ENCODE data around the gene EFEMP1.

Gene EFEMP1, protein sequence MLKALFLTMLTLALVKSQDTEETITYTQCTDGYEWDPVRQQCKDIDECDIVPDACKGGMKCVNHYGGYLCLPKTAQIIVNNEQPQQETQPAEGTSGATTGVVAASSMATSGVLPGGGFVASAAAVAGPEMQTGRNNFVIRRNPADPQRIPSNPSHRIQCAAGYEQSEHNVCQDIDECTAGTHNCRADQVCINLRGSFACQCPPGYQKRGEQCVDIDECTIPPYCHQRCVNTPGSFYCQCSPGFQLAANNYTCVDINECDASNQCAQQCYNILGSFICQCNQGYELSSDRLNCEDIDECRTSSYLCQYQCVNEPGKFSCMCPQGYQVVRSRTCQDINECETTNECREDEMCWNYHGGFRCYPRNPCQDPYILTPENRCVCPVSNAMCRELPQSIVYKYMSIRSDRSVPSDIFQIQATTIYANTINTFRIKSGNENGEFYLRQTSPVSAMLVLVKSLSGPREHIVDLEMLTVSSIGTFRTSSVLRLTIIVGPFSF
- long read RNA-seq: 0 reads

DNA sequence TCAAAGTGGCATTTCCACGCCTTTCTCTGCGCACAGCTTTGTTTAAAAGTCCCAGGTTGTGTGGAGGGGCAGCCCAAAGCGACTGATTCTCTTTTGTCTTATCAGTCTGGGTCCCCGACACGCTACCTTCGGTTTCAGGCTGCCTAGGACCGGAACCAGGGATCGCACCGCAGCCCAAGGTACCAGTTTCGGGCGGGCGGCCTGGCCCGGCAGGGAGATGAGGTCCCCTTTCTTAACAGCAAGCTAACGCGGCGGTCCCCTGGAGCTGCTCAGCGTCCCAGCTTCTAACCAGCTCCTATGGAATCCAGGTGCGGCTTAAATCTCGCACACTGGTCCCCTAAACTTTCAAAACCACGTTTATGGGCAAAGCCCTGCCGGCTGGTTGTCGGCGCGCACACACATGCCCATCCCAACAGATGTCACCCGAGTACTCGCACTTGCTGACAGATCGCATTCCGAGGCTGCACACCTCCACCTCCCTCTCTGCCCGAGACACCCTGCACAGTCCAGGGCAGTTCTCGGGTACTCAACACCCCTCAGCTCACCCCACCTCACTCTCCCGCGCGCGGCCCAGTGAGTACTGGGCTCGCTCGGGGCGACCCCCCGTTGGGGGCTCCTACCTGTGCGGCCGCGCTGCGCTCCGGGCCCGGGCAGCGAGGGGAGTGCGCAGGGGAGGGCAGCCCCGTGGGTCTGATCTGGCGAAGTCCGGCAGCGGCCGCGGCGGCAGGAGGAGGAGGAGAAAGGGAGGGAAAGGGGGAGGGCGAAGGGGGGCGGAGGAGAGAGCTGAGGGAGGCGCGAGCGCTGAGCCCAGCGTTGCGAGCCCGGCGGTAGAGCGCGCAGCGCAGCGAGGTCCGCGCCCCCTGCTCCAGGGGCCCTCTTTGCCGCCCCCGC lies at the start of gene EFEMP1:
Gene EFEMP1, minus strand, starts transcription at position 692 of the 891 bp plus-strand sequence. CDS start 1,342 bp downstream, outside the sequence.
- Histone ChIP-seq H3K27me3 (ENCODE audit: insufficient read depth, poor library complexity, severe bottlenecking) (peaks cover 33% of the 10 kb centered on the region), H3K27ac (replicated peaks) (no peak within 1 kb of the TSS), H3K4me3 (replicated peaks; ENCODE audit: insufficient read depth, low read length) (no peak within 1 kb of the TSS)
- DNase-seq (ENCODE audit: low read depth in 1 of 2, low spot score in 1 of 2): no peak
- TF ChIP-seq POLR2AphosphoS5 (IDR thresholded peaks at IDR 0.05; ENCODE audit: low read depth): no peak
- TF ChIP-seq, protein P1, sequence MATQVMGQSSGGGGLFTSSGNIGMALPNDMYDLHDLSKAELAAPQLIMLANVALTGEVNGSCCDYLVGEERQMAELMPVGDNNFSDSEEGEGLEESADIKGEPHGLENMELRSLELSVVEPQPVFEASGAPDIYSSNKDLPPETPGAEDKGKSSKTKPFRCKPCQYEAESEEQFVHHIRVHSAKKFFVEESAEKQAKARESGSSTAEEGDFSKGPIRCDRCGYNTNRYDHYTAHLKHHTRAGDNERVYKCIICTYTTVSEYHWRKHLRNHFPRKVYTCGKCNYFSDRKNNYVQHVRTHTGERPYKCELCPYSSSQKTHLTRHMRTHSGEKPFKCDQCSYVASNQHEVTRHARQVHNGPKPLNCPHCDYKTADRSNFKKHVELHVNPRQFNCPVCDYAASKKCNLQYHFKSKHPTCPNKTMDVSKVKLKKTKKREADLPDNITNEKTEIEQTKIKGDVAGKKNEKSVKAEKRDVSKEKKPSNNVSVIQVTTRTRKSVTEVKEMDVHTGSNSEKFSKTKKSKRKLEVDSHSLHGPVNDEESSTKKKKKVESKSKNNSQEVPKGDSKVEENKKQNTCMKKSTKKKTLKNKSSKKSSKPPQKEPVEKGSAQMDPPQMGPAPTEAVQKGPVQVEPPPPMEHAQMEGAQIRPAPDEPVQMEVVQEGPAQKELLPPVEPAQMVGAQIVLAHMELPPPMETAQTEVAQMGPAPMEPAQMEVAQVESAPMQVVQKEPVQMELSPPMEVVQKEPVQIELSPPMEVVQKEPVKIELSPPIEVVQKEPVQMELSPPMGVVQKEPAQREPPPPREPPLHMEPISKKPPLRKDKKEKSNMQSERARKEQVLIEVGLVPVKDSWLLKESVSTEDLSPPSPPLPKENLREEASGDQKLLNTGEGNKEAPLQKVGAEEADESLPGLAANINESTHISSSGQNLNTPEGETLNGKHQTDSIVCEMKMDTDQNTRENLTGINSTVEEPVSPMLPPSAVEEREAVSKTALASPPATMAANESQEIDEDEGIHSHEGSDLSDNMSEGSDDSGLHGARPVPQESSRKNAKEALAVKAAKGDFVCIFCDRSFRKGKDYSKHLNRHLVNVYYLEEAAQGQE (IDR thresholded peaks at IDR 0.05; ENCODE audit: insufficient replicate concordance, low read depth): no peak
- no peak for TF ChIP-seq GABPA (IDR thresholded peaks at IDR 0.05; ENCODE audit: low read depth)
- TF ChIP-seq, protein P2, sequence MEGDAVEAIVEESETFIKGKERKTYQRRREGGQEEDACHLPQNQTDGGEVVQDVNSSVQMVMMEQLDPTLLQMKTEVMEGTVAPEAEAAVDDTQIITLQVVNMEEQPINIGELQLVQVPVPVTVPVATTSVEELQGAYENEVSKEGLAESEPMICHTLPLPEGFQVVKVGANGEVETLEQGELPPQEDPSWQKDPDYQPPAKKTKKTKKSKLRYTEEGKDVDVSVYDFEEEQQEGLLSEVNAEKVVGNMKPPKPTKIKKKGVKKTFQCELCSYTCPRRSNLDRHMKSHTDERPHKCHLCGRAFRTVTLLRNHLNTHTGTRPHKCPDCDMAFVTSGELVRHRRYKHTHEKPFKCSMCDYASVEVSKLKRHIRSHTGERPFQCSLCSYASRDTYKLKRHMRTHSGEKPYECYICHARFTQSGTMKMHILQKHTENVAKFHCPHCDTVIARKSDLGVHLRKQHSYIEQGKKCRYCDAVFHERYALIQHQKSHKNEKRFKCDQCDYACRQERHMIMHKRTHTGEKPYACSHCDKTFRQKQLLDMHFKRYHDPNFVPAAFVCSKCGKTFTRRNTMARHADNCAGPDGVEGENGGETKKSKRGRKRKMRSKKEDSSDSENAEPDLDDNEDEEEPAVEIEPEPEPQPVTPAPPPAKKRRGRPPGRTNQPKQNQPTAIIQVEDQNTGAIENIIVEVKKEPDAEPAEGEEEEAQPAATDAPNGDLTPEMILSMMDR (IDR thresholded peaks at IDR 0.05; ENCODE audit: insufficient read depth, low read length): no peak
- no peak for TF ChIP-seq SPI1 (IDR thresholded peaks at IDR 0.05; ENCODE audit: borderline replicate concordance, low read depth)

DNA sequence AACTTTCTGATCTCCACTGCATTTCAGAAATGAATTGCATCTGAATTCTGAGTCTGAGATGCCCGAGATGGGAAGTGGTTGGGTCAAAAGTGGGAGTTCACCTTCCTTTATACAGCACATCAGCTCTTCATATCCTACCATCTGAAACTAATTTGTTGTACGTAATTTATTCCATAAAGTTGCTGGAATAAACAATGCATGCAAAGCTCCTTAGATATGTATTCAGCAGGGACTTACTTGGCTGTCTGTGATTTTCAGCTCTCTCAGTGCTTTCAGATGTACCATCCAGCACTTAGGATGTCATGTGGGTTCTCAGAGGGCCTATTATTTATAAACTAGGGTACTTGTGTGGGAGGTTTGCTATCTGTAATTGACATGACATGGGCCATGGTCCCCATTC lies 46.9 kb upstream of the EFEMP1 start:
- DNase-seq (ENCODE audit: low read depth in 1 of 2, low spot score in 1 of 2): no peak
- Histone ChIP-seq H3K27ac (replicated peaks) (no peak overlapping the region), H3K27me3 (ENCODE audit: insufficient read depth, poor library complexity, severe bottlenecking) (no peaks in the 10 kb centered on the region), H3K4me3 (replicated peaks; ENCODE audit: insufficient read depth, low read length) (no peak overlapping the region)
- no peak for TF ChIP-seq SPI1 (IDR thresholded peaks at IDR 0.05; ENCODE audit: borderline replicate concordance, low read depth)
- TF ChIP-seq, protein P1 (IDR thresholded peaks at IDR 0.05; ENCODE audit: insufficient replicate concordance, low read depth): no peak
- TF ChIP-seq, protein P2 (IDR thresholded peaks at IDR 0.05; ENCODE audit: insufficient read depth, low read length): no peak
- no peak for TF ChIP-seq POLR2AphosphoS5 (IDR thresholded peaks at IDR 0.05; ENCODE audit: low read depth)
- no peak for TF ChIP-seq GABPA (IDR thresholded peaks at IDR 0.05; ENCODE audit: low read depth)

DNA sequence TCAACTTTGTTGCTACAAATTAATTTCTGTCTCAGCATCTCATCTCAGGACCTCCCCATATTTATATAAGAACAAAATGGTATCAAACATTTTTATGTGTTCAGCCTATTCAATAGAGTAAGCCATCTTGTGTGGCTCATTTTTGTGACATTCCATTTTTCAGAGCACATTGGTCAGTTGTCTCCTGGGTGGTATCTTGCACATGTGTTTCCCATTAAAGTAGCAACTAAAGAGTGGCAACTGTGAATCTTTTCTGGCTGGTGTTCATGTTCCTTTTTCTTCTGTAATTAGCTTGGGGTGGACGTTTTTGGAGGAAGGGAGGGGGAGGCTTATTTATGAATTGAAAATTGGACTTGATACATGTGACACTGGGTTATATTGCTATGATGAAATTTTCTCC lies 45.4 kb upstream of the EFEMP1 start:
- no peak overlapping the region for H3K4me3 ChIP-seq (replicated peaks; ENCODE audit: insufficient read depth, low read length)
- H3K27me3 ChIP-seq (ENCODE audit: insufficient read depth, poor library complexity, severe bottlenecking): no peaks in the 10 kb centered on the region
- no peak for DNase-seq (ENCODE audit: low read depth in 1 of 2, low spot score in 1 of 2)
- TF ChIP-seq GABPA (IDR thresholded peaks at IDR 0.05; ENCODE audit: low read depth) (no peak), SPI1 (IDR thresholded peaks at IDR 0.05; ENCODE audit: borderline replicate concordance, low read depth) (no peak), POLR2AphosphoS5 (IDR thresholded peaks at IDR 0.05; ENCODE audit: low read depth) (no peak)
- TF ChIP-seq, protein P2 (IDR thresholded peaks at IDR 0.05; ENCODE audit: insufficient read depth, low read length): no peak
- TF ChIP-seq, protein P1 (IDR thresholded peaks at IDR 0.05; ENCODE audit: insufficient replicate concordance, low read depth): no peak
- H3K27ac ChIP-seq (replicated peaks): no peak overlapping the region

Data from HL-60 (cell line).